Smooth muscle cell (in vitro differentiated cells): ENCODE measurements around the gene RHBDD1. TPM values are rescaled to one million over a fixed set of nuclear protein-coding genes. Genes with fewer than 3 reads are reported as not detected.

Experiments
- DNase-seq: peaks from one replicate; lab custom pipeline; 2025; ENCODE audit not compliant: unreplicated experiment; lab: John Stamatoyannopoulos, UW
- H2AFZ ChIP-seq: fragments of 200-600 bp; sonication (generic); 2 replicates; pipeline ENCODE4 v1.6.0; 2016; ENCODE audit warnings: antibody characterized with exemption, low read depth, mild to moderate bottlenecking
- H3F3A ChIP-seq: fragments of 200-600 bp; sonication (generic); 2 replicates; pipeline ENCODE4 v1.6.0; 2017; ENCODE audit warnings: antibody characterized with exemption, low read depth
- H3K27ac ChIP-seq: fragments of 200-600 bp; sonication (generic); 2 replicates; pipeline ENCODE4 v1.5.1; 2016; ENCODE audit warnings: low read depth, mild to moderate bottlenecking
- H3K27me3 ChIP-seq: fragments of 200-600 bp; sonication (generic); 2 replicates; pipeline ENCODE4 v1.6.1; 2016; ENCODE audit warnings: low read depth, mild to moderate bottlenecking
- H3K36me3 ChIP-seq: fragments of 200-600 bp; sonication (generic); 2 replicates; pipeline ENCODE4 v1.5.1; 2016; ENCODE audit warnings: low read depth
- H3K4me1 ChIP-seq: fragments of 200-600 bp; sonication (generic); 2 replicates; pipeline ENCODE4 v1.5.1; 2016; ENCODE audit warnings: low read depth
- H3K4me2 ChIP-seq: fragments of 200-600 bp; sonication (generic); 2 replicates; pipeline ENCODE4 v1.6.0; 2016; ENCODE audit warnings: mild to moderate bottlenecking
- H3K4me3 ChIP-seq: fragments of 200-600 bp; sonication (generic); 2 replicates; pipeline ENCODE4 v1.5.1; 2016; ENCODE audit warnings: mild to moderate bottlenecking
- H3K79me2 ChIP-seq: fragments of 200-600 bp; sonication (generic); 2 replicates; pipeline ENCODE4 v1.6.0; 2016; ENCODE audit warnings: low read depth, mild to moderate bottlenecking
- H3K9ac ChIP-seq: fragments of 200-600 bp; sonication (generic); 2 replicates; pipeline ENCODE4 v1.6.0; 2016; ENCODE audit warnings: low read depth
- H3K9me3 ChIP-seq: fragments of 200-600 bp; sonication (generic); replicated peaks from 2 replicates; pipeline ENCODE4 v1.5.1; 2016; ENCODE audit warnings: low read depth
- H4K20me1 ChIP-seq: fragments of 200-600 bp; sonication (generic); 2 replicates; pipeline ENCODE4 v1.6.0; 2016; ENCODE audit warnings: low read depth
- WGBS: methylation state at CpG from one replicate; pipeline ENCODE4 v1.1.7; 2016; ENCODE audit warnings: low lambda C conversion rate; 5-methylcytosine and 5-hydroxymethylcytosine counted together
- polyA plus RNA-seq: library from polyadenylated mRNA; unstranded; fragments of >200 nt; fragmentation: Nextera tagmentation; extraction: Ambion mirVana; gene quantifications from 2 replicates; pipeline ENCODE4 v1.2.1, GENCODE V29; 2016
- total RNA-seq: library from RNA; depleted of rRNA; stranded (reverse); fragments of >200 nt; gene quantifications from 2 replicates; pipeline ENCODE4 v1.2.3, GENCODE V29; 2014
- TF ChIP-seq, protein P1 (sequence below): fragments of 200-600 bp; sonication (generic); IDR thresholded peaks from 2 replicates; pipeline ENCODE4 v1.5.1; 2017; ENCODE audit warnings: borderline replicate concordance, mild to moderate bottlenecking, antibody characterized with exemption; ENCODE audit not compliant: insufficient read depth, poor library complexity, severe bottlenecking

RHBDD1 gene
- total and polyA plus RNA-seq, 2 experiments from 2014 or later: 11.3 to 20.7 TPM

DNA sequence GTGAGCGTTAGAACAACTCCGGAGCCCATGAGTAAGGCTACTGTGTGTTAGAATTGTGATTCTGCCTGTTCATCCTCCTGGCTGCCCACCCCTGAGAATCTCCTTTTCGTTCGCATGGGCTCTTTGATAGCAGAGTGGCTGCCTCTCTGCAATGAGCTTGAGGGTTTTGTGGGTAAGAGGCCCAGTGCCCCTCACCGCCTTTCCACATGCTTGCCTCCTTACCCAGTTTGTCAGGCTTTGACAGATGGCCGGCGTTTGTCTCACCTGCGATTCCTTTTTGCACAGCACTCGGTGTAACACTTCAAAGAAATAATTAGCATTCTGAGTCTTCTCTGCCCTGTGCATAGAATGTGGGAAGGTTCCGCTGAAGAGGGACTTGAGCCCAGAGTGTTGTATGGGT lies 138.0 kb downstream of the RHBDD1 start:
- WGBS: 93% methylated on average over 10 of the region's 10 CpGs
- no peaks in the 10 kb centered on the region for H3K36me3 ChIP-seq
- H2AFZ ChIP-seq: no peak overlapping the region
- no peaks in the 10 kb centered on the region for H3K27me3 ChIP-seq
- H3K9ac ChIP-seq: no peak overlapping the region
- no peaks in the 10 kb centered on the region for H3F3A ChIP-seq
- TF ChIP-seq, protein P1, sequence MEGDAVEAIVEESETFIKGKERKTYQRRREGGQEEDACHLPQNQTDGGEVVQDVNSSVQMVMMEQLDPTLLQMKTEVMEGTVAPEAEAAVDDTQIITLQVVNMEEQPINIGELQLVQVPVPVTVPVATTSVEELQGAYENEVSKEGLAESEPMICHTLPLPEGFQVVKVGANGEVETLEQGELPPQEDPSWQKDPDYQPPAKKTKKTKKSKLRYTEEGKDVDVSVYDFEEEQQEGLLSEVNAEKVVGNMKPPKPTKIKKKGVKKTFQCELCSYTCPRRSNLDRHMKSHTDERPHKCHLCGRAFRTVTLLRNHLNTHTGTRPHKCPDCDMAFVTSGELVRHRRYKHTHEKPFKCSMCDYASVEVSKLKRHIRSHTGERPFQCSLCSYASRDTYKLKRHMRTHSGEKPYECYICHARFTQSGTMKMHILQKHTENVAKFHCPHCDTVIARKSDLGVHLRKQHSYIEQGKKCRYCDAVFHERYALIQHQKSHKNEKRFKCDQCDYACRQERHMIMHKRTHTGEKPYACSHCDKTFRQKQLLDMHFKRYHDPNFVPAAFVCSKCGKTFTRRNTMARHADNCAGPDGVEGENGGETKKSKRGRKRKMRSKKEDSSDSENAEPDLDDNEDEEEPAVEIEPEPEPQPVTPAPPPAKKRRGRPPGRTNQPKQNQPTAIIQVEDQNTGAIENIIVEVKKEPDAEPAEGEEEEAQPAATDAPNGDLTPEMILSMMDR: no peak
- H3K4me3 ChIP-seq: no peak overlapping the region
- H3K9me3 ChIP-seq: no peaks in the 10 kb centered on the region
- H3K79me2 ChIP-seq: no peaks in the 10 kb centered on the region
- peaks cover 3% of the 10 kb centered on the region for H3K4me1 ChIP-seq
- H3K27ac ChIP-seq: no peak overlapping the region
- no peaks in the 10 kb centered on the region for H4K20me1 ChIP-seq
- no peak for DNase-seq
- no peak overlapping the region for H3K4me2 ChIP-seq

GRCh38 chr2:226977775-226978190 lies 141.9 kb downstream of the RHBDD1 start:
- no peaks in the 10 kb centered on the region for H3K9me3 ChIP-seq
- H3K9ac ChIP-seq: no peak overlapping the region
- no peak overlapping the region for H3K4me3 ChIP-seq
- no peaks in the 10 kb centered on the region for H3K79me2 ChIP-seq
- no peak for DNase-seq
- no peaks in the 10 kb centered on the region for H3K27me3 ChIP-seq
- no peaks in the 10 kb centered on the region for H3F3A ChIP-seq
- H3K4me1 ChIP-seq: peaks cover 3% of the 10 kb centered on the region
- H3K36me3 ChIP-seq: no peaks in the 10 kb centered on the region
- TF ChIP-seq, protein P1: no peak
- H4K20me1 ChIP-seq: no peaks in the 10 kb centered on the region
- no peak overlapping the region for H3K4me2 ChIP-seq
- H2AFZ ChIP-seq: no peak overlapping the region
- peak overlapping the region; percentile 37 for H3K27ac ChIP-seq
- 33% methylated on average over 2 of the region's 2 CpGs for WGBS

- no peak overlapping the region for H3K4me2 ChIP-seq
- WGBS: 97% methylated on average over 7 of the region's 7 CpGs
- no peak overlapping the region for H3K4me3 ChIP-seq
- peaks cover 3% of the 10 kb centered on the region for H3K4me1 ChIP-seq
- no peaks in the 10 kb centered on the region for H3K79me2 ChIP-seq
- H2AFZ ChIP-seq: no peak overlapping the region
- no peaks in the 10 kb centered on the region for H3F3A ChIP-seq
- H3K27me3 ChIP-seq: no peaks in the 10 kb centered on the region
- TF ChIP-seq, protein P1: no peak
- H3K9ac ChIP-seq: no peak overlapping the region
- no peak for DNase-seq
- H4K20me1 ChIP-seq: no peaks in the 10 kb centered on the region
- peak overlapping the region; percentile 37 for H3K27ac ChIP-seq
- no peaks in the 10 kb centered on the region for H3K9me3 ChIP-seq
- H3K36me3 ChIP-seq: no peaks in the 10 kb centered on the region
Measured at GRCh38 chr2:226978300-226978699, 142.4 kb downstream of the RHBDD1 start.

DNA sequence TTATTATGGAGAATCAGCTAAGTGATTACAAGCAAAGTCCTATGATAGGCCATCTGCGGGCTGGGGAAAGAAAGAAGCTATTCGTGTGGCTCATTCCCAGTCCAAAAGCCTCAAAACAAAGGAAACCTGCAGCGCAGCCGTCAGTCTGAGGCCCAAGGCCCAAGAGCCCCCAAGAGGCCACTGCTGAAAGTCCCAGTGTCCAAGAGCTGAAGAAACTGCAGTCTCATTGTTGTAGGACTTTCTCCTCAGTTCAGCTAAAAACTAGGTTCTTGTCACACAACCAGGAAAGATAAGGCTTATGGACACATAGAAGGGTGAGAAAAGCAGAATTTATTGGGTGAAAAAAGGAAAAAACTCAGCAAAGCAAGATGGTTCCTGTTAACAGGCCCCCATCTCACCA lies 143.2 kb downstream of the RHBDD1 start:
- Histone ChIP-seq H3K4me2 (no peak overlapping the region), H3K4me3 (no peak overlapping the region), H4K20me1 (no peaks in the 10 kb centered on the region), H3F3A (no peaks in the 10 kb centered on the region), H3K27ac (no peak overlapping the region), H3K4me1 (peaks cover 3% of the 10 kb centered on the region), H3K27me3 (no peaks in the 10 kb centered on the region), H3K9ac (no peak overlapping the region), H3K79me2 (no peaks in the 10 kb centered on the region), H3K9me3 (no peaks in the 10 kb centered on the region), H3K36me3 (no peaks in the 10 kb centered on the region), H2AFZ (no peak overlapping the region)
- DNase-seq: no peak
- WGBS: 95% methylated on average over 4 of the region's 4 CpGs
- TF ChIP-seq, protein P1: no peak
